VCaP (cell line): ENCODE results near the gene FGF12.

Experiments
- H3K27ac ChIP-seq: fragments of 450-650 bp; 2 replicates; pipeline ENCODE4 v1.5.1; 2017
- CTCF ChIP-seq: fragments of 450-650 bp; conservative IDR thresholded peaks from 2 replicates; pipeline ENCODE4 v1.5.1; 2017; ENCODE audit warnings: mild to moderate bottlenecking, moderate library complexity

Gene FGF12

GRCh38 chr3:192244591-192244990, 482.8 kb downstream of the FGF12 start:
- H3K27ac ChIP-seq, result no peak overlapping the region
- TF ChIP-seq CTCF, result no peak

GRCh38 chr3:192239956-192240355, 487.4 kb downstream of the FGF12 start:
- H3K27ac ChIP-seq, result no peak overlapping the region
- TF ChIP-seq CTCF, result no peak

DNA sequence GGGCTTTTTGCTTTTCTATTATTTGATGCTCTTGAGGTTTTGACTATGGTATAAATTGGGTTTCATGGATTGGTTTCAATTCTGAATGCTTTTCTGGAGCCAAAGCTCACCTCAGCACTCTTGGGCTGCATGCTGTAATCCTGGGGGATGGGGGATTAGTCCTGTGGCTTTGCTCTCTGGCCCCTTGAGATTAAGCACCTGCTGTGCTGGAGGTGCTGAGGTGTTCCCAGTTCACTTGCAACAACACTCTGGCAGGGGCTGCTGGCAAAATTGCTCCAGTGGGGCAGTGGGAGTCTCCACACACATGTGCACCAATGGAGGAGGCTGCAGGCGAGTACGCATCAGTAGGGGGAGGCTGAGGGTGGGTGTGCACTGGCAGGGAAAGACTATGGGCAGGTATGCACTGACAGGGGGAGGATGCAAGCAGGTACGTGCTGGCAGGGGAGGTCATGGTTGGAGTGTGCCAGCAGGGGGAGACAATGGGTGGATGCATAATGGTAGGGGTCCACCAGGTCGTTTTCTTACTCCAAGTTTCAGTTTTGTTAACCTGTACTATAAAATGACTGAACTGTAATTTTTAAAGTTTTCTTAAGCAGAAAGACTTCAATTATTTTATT, 489.2 kb downstream of the FGF12 start:
- peak; percentile 23 for TF ChIP-seq CTCF

DNA sequence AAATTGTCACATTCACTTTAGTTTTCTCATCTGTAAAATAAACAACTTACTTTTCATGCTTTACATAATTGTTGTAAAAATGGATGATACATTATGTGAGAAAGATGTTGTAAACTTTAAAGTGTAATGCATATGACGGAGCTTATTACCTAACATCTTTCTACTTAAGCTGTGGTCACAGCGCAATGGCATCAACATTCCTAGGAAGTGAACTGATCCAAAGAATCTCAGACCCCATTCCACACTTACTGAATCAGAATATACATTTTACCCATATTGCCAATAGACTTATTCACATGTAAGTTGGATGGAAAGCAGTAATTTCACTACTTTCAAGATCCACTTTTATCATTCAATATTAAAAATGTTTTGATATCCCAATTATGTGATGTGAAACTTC, 497.5 kb downstream of the FGF12 start:
- no peak for TF ChIP-seq CTCF
- no peak overlapping the region for H3K27ac ChIP-seq

More for the DNA sequence above, 489.2 kb downstream of the FGF12 start:
- no peak overlapping the region for H3K27ac ChIP-seq

DNA sequence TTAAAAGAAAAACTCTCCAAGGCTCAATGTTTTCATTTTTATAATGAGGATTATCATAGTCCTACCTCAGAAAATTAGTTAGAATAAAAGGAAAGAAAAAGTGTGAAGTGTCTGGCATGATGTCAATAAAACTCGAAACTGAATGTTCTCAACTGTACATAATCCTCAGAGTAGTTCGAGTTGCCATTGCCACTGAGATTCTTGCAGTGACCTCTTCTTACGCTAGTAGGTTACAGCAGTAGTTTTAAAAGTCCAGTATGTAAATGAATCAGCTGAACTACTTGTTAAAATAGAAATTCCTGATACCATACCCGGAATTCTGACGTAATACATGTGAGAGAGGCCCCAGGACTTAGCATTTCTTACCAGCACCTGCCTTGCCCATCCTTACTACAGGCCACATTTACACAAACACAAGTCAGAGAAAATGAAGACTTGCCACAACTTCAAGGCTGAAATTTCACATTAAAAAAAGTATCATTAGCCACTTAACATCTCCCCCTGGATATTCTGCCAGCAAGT, 502.6 kb downstream of the FGF12 start:
- H3K27ac ChIP-seq, result no peak overlapping the region
- TF ChIP-seq CTCF, result no peak

GRCh38 chr3:192223815-192224214, 503.5 kb downstream of the FGF12 start:
- no peak overlapping the region for H3K27ac ChIP-seq
- TF ChIP-seq CTCF, result no peak

- H3K27ac ChIP-seq, result peak overlapping the region; percentile 29; the same call in 1 of the 2 replicates
- TF ChIP-seq CTCF, result no peak
Measured at GRCh38 chr3:192220915-192221314, 506.4 kb downstream of the FGF12 start.
